Keratinocyte (primary cell): ENCODE data around the gene IRF2BP2. TPM values are rescaled to one million over a fixed set of nuclear protein-coding genes. Genes with fewer than 3 reads are reported as not detected.

Source experiments
- DNase-seq: peaks from one replicate; pipeline ENCODE4 v3.0.0-alpha.2; 2011; ENCODE audit warnings: low read depth, missing footprints, low spot score
- FAIRE-seq: peaks from 2 replicates; lab custom pipeline; 2011; peaks lifted over from hg19 to GRCh38; lab: Jason Lieb, UNC
- H2AFZ ChIP-seq: 2 replicates; pipeline ENCODE4 v1.6.0; 2012; ENCODE audit warnings: low read length, control low read depth, inconsistent platforms; ENCODE audit not compliant: control insufficient read depth
- H3K27ac ChIP-seq: 2 replicates; pipeline ENCODE4 v1.5.1; 2011; ENCODE audit warnings: low read length; ENCODE audit not compliant: control insufficient read depth, insufficient read depth
- H3K27me3 ChIP-seq: 3 replicates; pipeline ENCODE4 v1.6.0; 2011; ENCODE audit warnings: low read length; ENCODE audit not compliant: control insufficient read depth, insufficient read depth; ENCODE audit errors: extremely low read depth
- H3K36me3 ChIP-seq, 2 experiments: 2 replicates in 1 of 2; 3 replicates in 1 of 2; pipeline ENCODE4 v1.5.1; 2011; ENCODE audit warnings: low read length in 2 of 2, mild to moderate bottlenecking in 1 of 2; ENCODE audit not compliant: control insufficient read depth in 2 of 2, insufficient read depth in 2 of 2; ENCODE audit errors: extremely low read depth in 1 of 2
- H3K4me1 ChIP-seq: 3 replicates; pipeline ENCODE4 v1.5.1; 2011; ENCODE audit warnings: low read length; ENCODE audit not compliant: control insufficient read depth, insufficient read depth; ENCODE audit errors: extremely low read depth
- H3K4me2 ChIP-seq: 3 replicates; pipeline ENCODE4 v1.6.0; 2011; ENCODE audit warnings: low read depth, low read length; ENCODE audit not compliant: control insufficient read depth, insufficient read depth; ENCODE audit errors: extremely low read depth
- H3K4me3 ChIP-seq, 3 experiments: fragments of 200-600 bp in 1 of 3; sonication (generic) in 1 of 3; 2 replicates in 2 of 3; 3 replicates in 1 of 3; pipeline ENCODE4 v1.5.1; 2011 to 2016; ENCODE audit warnings: low read length in 3 of 3, mild to moderate bottlenecking in 3 of 3, control low read depth in 2 of 3, inconsistent platforms in 1 of 3, low read depth in 1 of 3, mixed read lengths in 1 of 3, mixed run types in 1 of 3, moderate library complexity in 1 of 3; ENCODE audit not compliant: control insufficient read depth in 2 of 3, insufficient read depth in 2 of 3; ENCODE audit errors: extremely low read depth in 1 of 3
- H3K79me2 ChIP-seq: 2 replicates; pipeline ENCODE4 v1.6.0; 2012; ENCODE audit warnings: low read length; ENCODE audit not compliant: control insufficient read depth, insufficient read depth
- H3K9ac ChIP-seq: 3 replicates; pipeline ENCODE4 v1.6.0; 2011; ENCODE audit warnings: low read length; ENCODE audit not compliant: control insufficient read depth, insufficient read depth; ENCODE audit errors: extremely low read depth
- H3K9me1 ChIP-seq: 3 replicates; pipeline ENCODE4 v1.6.0; 2011; ENCODE audit warnings: low read length; ENCODE audit not compliant: control insufficient read depth, insufficient read depth; ENCODE audit errors: extremely low read depth
- H3K9me3 ChIP-seq: 2 replicates; pipeline ENCODE4 v1.5.1; 2012; ENCODE audit warnings: low read depth, low read length; ENCODE audit not compliant: control insufficient read depth
- H4K20me1 ChIP-seq: 3 replicates; pipeline ENCODE4 v1.6.0; 2011; ENCODE audit warnings: low read length; ENCODE audit not compliant: control insufficient read depth, insufficient read depth; ENCODE audit errors: extremely low read depth
- CTCF ChIP-seq, 3 experiments: IDR thresholded peaks in 1 of 3; conservative IDR thresholded peaks in 1 of 3; optimal IDR thresholded peaks in 1 of 3; 2 replicates in 2 of 3; 3 replicates in 1 of 3; pipeline versions ENCODE3 to v1.5.1; 2011; ENCODE audit warnings: low read length in 3 of 3, mild to moderate bottlenecking in 3 of 3, moderate library complexity in 2 of 3, control low read depth in 1 of 3, inconsistent platforms in 1 of 3; ENCODE audit not compliant: insufficient read depth in 2 of 3; ENCODE audit errors: extremely low read depth in 1 of 3
- EZH2 ChIP-seq: IDR thresholded peaks from one replicate; pipeline ENCODE4 v1.6.1; 2012; ENCODE audit warnings: inconsistent platforms, mild to moderate bottlenecking, low read length, moderate library complexity
- dilution Hi-C: fragments of 300-500 bp; cut with MboI; formaldehyde crosslinking; loops from one replicate; pipeline ENCODE4 v1.7.0; 2020; ENCODE audit warnings: low sequenced_read_pairs; ENCODE audit not compliant: extremely low pct_ligation_motif_present
- polyA plus RNA-seq, 5 experiments: library from polyadenylated mRNA; depleted of rRNA in 3 of 5; stranded (reverse) in 3 of 5; stranded (forward) in 1 of 5; unstranded in 1 of 5; fragments of >200 nt; gene quantifications; 1 replicate in 1 of 5; 2 replicates in 3 of 5; 3 replicates in 1 of 5; pipeline versions ENCODE4 v1.2.1 to v1.2.3, GENCODE V29; 2011 to 2012; ENCODE audit warnings: missing spikeins in 2 of 5, low read depth in 1 of 5, low replicate concordance in 1 of 5

Gene IRF2BP2
- polyA plus RNA-seq, 1 donor (not counting 4 experiments of a cell fraction or from before 2014, with no cell fraction given), result 29.9 TPM

- H3K4me2 ChIP-seq, result no peak overlapping the region
These were observed 21.6 kb downstream of the IRF2BP2 start for GRCh38 chr1:234588386-234588785.

GRCh38 chr1:234586892-234587485 lies 23.0 kb downstream of the IRF2BP2 start:
- no peak overlapping the region for H3K4me3 ChIP-seq
- TF ChIP-seq CTCF (optimal IDR thresholded peaks at IDR 0.05 in 1 of 3, IDR thresholded peaks at IDR 0.05 in 1 of 3, conservative IDR thresholded peaks at IDR 0.05 in 1 of 3; ENCODE audit: extremely low read depth in 1 of 3, insufficient read depth in 2 of 3, low read length in 3 of 3), result no peak
- no peak for TF ChIP-seq EZH2
- no peaks in the 10 kb centered on the region for H3K27me3 ChIP-seq
- no peaks in the 10 kb centered on the region for H3K9me3 ChIP-seq
- H3K9ac ChIP-seq, result no peak overlapping the region
- H3K9me1 ChIP-seq, result peaks cover 2% of the 10 kb centered on the region
- no peaks in the 10 kb centered on the region for H3K36me3 ChIP-seq
- H2AFZ ChIP-seq, result no peak overlapping the region
- FAIRE-seq, result no peak
- no peaks in the 10 kb centered on the region for H3K79me2 ChIP-seq
- no peak for DNase-seq
- H3K27ac ChIP-seq, result no peak overlapping the region
- peaks cover 28% of the 10 kb centered on the region for H3K4me1 ChIP-seq
- dilution Hi-C loops, result no loop called here
- no peaks in the 10 kb centered on the region for H4K20me1 ChIP-seq
- no peak overlapping the region for H3K4me2 ChIP-seq

More at GRCh38 chr1:234588386-234588785, 21.6 kb downstream of the IRF2BP2 start:
- no peak overlapping the region for H2AFZ ChIP-seq
- peaks cover 2% of the 10 kb centered on the region for H3K9me1 ChIP-seq
- FAIRE-seq (no peak), DNase-seq (no peak)
- no peaks in the 10 kb centered on the region for H4K20me1 ChIP-seq
- TF ChIP-seq CTCF (optimal IDR thresholded peaks at IDR 0.05 in 1 of 3, IDR thresholded peaks at IDR 0.05 in 1 of 3, conservative IDR thresholded peaks at IDR 0.05 in 1 of 3; ENCODE audit: extremely low read depth in 1 of 3, insufficient read depth in 2 of 3, low read length in 3 of 3) (no peak), EZH2 (no peak)
- H3K27me3 ChIP-seq, result no peaks in the 10 kb centered on the region
- H3K4me1 ChIP-seq, result peaks cover 28% of the 10 kb centered on the region
- H3K27ac ChIP-seq, result peak overlapping the region; percentile 51
- H3K79me2 ChIP-seq, result no peaks in the 10 kb centered on the region
- dilution Hi-C loops, result no loop called here
- H3K9me3 ChIP-seq, result no peaks in the 10 kb centered on the region
- no peak overlapping the region for H3K4me3 ChIP-seq
- no peak overlapping the region for H3K9ac ChIP-seq
- H3K36me3 ChIP-seq, result no peaks in the 10 kb centered on the region
